ENCODE measurements around the gene RCN1.

DNA sequence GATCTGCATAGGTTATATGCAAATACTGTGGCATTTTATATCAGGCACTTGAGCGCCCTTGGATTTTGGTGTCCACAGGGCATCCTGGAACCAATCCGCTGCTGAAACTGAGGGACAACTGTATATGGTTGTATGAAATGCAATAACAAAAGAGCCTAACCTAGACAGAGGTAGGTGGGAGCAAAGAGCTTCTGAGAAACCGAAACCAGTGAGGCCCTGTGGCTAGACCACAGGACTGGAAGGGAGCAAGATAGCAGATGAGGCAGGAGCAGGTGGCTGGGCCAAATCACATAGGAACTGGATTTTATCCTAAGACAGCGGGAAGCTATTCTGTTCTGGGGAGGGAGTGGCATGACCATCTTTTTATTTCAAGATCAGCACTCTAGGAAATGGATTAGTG lies 30.1 kb downstream of the RCN1 start:
- TF ChIP-seq GATA2 (IDR thresholded peaks at IDR 0.05; ENCODE audit: low read depth, low read length) (no peak), GATA3 (IDR thresholded peaks at IDR 0.05; ENCODE audit: low read depth, low read length) (no peak)
